OCI-LY1 (cell line): ENCODE data around the gene STT3B.

Experiments
- H2AFZ ChIP-seq: fragments of 200-600 bp; sonication (generic), shearing (Covaris generic); 2 replicates; pipeline ENCODE4 v1.6.0; 2014; ENCODE audit warnings: antibody characterized with exemption, mild to moderate bottlenecking, low read length
- H3F3A ChIP-seq: fragments of 200-600 bp; sonication (generic), shearing (Covaris generic); 2 replicates; pipeline ENCODE4 v1.6.0; 2014; ENCODE audit warnings: mild to moderate bottlenecking, antibody characterized with exemption, low read length, moderate library complexity; ENCODE audit not compliant: insufficient read depth
- H3K27ac ChIP-seq: fragments of 200-600 bp; sonication (generic); 2 replicates; pipeline ENCODE4 v1.5.1; 2014; ENCODE audit warnings: low read length, mixed run types, mild to moderate bottlenecking, low read depth; ENCODE audit not compliant: poor library complexity, severe bottlenecking
- H3K27me3 ChIP-seq: fragments of 200-600 bp; sonication (generic); 2 replicates; pipeline ENCODE4 v1.6.0; 2014; ENCODE audit warnings: antibody characterized with exemption, mild to moderate bottlenecking, low read length, moderate library complexity; ENCODE audit not compliant: insufficient read depth
- H3K36me3 ChIP-seq: fragments of 200-600 bp; sonication (generic); 2 replicates; pipeline ENCODE4 v1.6.1; 2014; ENCODE audit warnings: mild to moderate bottlenecking, antibody characterized with exemption, low read length, moderate library complexity, mixed read lengths; ENCODE audit not compliant: insufficient read depth
- H3K4me1 ChIP-seq: fragments of 200-600 bp; sonication (generic); 2 replicates; pipeline ENCODE4 v1.5.1; 2014; ENCODE audit warnings: mild to moderate bottlenecking, low read length, moderate library complexity; ENCODE audit not compliant: insufficient read depth, severe bottlenecking
- H3K4me2 ChIP-seq: fragments of 200-600 bp; sonication (generic), shearing (Covaris generic); 2 replicates; pipeline ENCODE4 v1.6.1; 2014; ENCODE audit warnings: low read length
- H3K4me3 ChIP-seq: fragments of 200-600 bp; sonication (generic); 2 replicates; pipeline ENCODE4 v1.5.1; 2014; ENCODE audit warnings: low read length, low read depth, mild to moderate bottlenecking, mixed read lengths; ENCODE audit not compliant: poor library complexity, severe bottlenecking
- H3K79me2 ChIP-seq: fragments of 200-600 bp; shearing (Covaris generic); 2 replicates; pipeline ENCODE4 v1.6.1; 2016; ENCODE audit warnings: mixed run types, low read length, mixed read lengths; ENCODE audit not compliant: insufficient read depth
- H3K9ac ChIP-seq: fragments of 200-600 bp; sonication (generic), shearing (Covaris generic); 2 replicates; pipeline ENCODE4 v1.6.1; 2014; ENCODE audit warnings: mild to moderate bottlenecking, low read length, mixed read lengths
- H3K9me2 ChIP-seq: fragments of 200-600 bp; sonication (generic), shearing (Covaris generic); 2 replicates; pipeline ENCODE4 v1.6.1; 2014; ENCODE audit warnings: low read depth, mild to moderate bottlenecking, low read length, mixed read lengths
- H3K9me3 ChIP-seq: fragments of 200-600 bp; shearing (Covaris generic); 2 replicates; pipeline ENCODE4 v1.6.1; 2014; ENCODE audit warnings: low read length, mixed read lengths
- H4K20me1 ChIP-seq: fragments of 200-600 bp; sonication (generic), shearing (Covaris generic); 2 replicates; pipeline ENCODE4 v1.6.0; 2016; ENCODE audit warnings: mild to moderate bottlenecking, low read length; ENCODE audit not compliant: insufficient read depth
- EZH2 ChIP-seq: fragments of 200-600 bp; sonication (generic), shearing (Covaris generic); IDR thresholded peaks from 2 replicates; pipeline ENCODE4 v1.8.0; 2017; ENCODE audit warnings: borderline replicate concordance, mixed run types, mild to moderate bottlenecking, antibody characterized with exemption, low read length, moderate library complexity, mixed read lengths
- TF ChIP-seq, protein P1 (sequence below): fragments of 200-600 bp; sonication (generic), shearing (Covaris generic); IDR thresholded peaks from 2 replicates; pipeline ENCODE4 v1.5.1; 2017; ENCODE audit warnings: mild to moderate bottlenecking, antibody characterized with exemption, low read length, moderate library complexity, mixed read lengths

The STT3B gene

DNA sequence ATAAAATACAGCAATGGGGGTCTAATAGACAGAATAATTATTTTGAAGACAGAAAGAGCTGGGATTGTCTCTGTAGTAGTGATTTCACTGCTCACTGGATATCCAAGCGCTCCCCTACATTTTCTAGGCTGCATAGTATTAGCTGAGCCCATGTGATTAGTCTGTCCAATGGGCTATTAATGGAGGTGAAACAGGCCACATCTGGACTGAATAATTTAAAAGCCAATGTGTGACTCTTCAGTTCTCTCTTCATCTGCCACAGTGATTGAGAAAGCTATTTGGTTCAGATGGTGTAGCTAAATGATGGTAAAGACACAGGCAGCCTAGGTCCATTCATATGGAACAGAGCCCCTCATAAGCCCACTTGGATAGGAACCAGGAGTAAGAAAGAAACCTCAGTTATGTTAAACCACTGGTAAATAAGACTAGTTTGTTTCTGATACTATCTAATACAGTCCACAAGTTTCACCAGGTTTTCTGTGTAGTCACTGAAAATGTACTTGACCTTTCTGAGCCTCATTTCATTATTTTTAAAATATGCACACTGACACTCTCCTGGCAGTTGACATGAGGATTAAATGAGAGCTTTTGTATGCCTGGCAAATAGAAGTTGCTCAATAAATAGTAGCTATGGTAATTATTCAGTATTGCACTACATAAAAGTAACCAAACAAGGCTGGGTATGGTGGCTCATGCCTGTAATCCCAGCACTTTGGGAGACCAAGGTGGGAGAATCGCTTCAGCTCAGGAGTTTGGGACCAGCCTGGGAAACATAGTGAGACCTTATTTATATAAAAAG, 17.0 kb upstream of the STT3B start:
- no peak overlapping the region for H3K4me3 ChIP-seq
- H4K20me1 ChIP-seq, result no peaks in the 10 kb centered on the region
- no peaks in the 10 kb centered on the region for H3K9me2 ChIP-seq
- H3K4me2 ChIP-seq, result no peak overlapping the region
- H3K27me3 ChIP-seq, result no peaks in the 10 kb centered on the region
- H2AFZ ChIP-seq, result no peak overlapping the region
- no peak overlapping the region for H3K27ac ChIP-seq
- no peaks in the 10 kb centered on the region for H3K4me1 ChIP-seq
- no peaks in the 10 kb centered on the region for H3K79me2 ChIP-seq
- H3F3A ChIP-seq, result no peaks in the 10 kb centered on the region
- H3K36me3 ChIP-seq, result no peaks in the 10 kb centered on the region
- no peak overlapping the region for H3K9ac ChIP-seq
- TF ChIP-seq, protein P1, sequence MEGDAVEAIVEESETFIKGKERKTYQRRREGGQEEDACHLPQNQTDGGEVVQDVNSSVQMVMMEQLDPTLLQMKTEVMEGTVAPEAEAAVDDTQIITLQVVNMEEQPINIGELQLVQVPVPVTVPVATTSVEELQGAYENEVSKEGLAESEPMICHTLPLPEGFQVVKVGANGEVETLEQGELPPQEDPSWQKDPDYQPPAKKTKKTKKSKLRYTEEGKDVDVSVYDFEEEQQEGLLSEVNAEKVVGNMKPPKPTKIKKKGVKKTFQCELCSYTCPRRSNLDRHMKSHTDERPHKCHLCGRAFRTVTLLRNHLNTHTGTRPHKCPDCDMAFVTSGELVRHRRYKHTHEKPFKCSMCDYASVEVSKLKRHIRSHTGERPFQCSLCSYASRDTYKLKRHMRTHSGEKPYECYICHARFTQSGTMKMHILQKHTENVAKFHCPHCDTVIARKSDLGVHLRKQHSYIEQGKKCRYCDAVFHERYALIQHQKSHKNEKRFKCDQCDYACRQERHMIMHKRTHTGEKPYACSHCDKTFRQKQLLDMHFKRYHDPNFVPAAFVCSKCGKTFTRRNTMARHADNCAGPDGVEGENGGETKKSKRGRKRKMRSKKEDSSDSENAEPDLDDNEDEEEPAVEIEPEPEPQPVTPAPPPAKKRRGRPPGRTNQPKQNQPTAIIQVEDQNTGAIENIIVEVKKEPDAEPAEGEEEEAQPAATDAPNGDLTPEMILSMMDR, result no peak
- no peak for TF ChIP-seq EZH2
- no peaks in the 10 kb centered on the region for H3K9me3 ChIP-seq

DNA sequence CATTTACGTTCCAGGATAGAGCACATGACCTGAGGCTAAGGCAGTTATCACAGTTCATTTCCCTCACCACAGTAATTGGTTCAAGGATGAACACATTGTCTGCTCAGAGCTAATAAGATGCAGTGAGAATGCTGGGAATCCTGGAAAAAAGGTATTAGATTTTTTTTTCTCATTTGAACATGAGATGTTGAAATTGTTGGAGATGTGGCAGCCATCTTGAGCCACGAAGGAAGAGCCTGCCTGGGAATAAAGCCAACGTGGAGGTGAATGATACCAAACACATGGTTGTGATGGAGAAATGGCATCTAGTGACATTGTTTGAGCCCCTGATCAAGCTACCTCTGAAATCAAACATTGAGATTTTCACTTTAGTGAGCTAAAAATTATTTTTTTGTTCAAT, 16.0 kb upstream of the STT3B start:
- TF ChIP-seq, protein P1, result no peak
- no peak for TF ChIP-seq EZH2

DNA sequence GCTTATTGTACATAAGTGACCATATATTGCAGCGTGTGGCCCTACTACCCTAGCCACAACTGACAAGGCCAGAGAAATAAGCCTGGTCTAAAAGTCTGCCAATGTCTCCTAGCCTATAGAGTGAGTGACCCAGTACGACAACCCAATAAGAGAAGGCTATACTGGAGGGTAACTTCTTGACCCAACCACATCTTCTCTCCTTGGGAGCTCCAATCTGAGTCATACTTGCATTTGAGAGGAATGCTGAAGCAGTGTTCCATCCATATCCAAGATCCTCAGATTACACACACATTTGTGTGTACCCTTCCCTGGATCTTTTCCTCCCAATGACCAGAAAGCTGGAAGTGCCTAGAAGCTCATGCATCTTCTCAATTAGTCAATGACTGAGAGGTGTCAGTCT, 11.3 kb upstream of the STT3B start:
- H3K4me3 ChIP-seq, result no peak overlapping the region
- no peak overlapping the region for H2AFZ ChIP-seq
- H3K27ac ChIP-seq, result no peak overlapping the region

More for the DNA sequence above, 16.0 kb upstream of the STT3B start:
- Histone ChIP-seq H3K27ac (no peak overlapping the region), H3K4me1 (no peaks in the 10 kb centered on the region), H3K9ac (no peak overlapping the region), H2AFZ (no peak overlapping the region), H3K27me3 (no peaks in the 10 kb centered on the region), H3K79me2 (no peaks in the 10 kb centered on the region), H3K9me2 (no peaks in the 10 kb centered on the region), H3K36me3 (no peaks in the 10 kb centered on the region), H3K9me3 (no peaks in the 10 kb centered on the region), H3K4me2 (no peak overlapping the region), H3K4me3 (no peak overlapping the region), H3F3A (no peaks in the 10 kb centered on the region), H4K20me1 (no peaks in the 10 kb centered on the region)

More for the DNA sequence above, 11.3 kb upstream of the STT3B start:
- no peak overlapping the region for H3K4me2 ChIP-seq
- H3F3A ChIP-seq, result no peaks in the 10 kb centered on the region
- H4K20me1 ChIP-seq, result no peaks in the 10 kb centered on the region
- no peaks in the 10 kb centered on the region for H3K9me2 ChIP-seq
- TF ChIP-seq, protein P1, result no peak
- TF ChIP-seq EZH2, result no peak
- no peaks in the 10 kb centered on the region for H3K9me3 ChIP-seq
- peaks cover 9% of the 10 kb centered on the region for H3K4me1 ChIP-seq
- H3K27me3 ChIP-seq, result no peaks in the 10 kb centered on the region
- no peaks in the 10 kb centered on the region for H3K79me2 ChIP-seq
- H3K9ac ChIP-seq, result no peak overlapping the region
- H3K36me3 ChIP-seq, result no peaks in the 10 kb centered on the region
